GM12891 (cell line): ENCODE results near the gene TMEM220. TPM values are rescaled to one million over a fixed set of nuclear protein-coding genes. Genes with fewer than 3 reads are reported as not detected.

Source experiments
- DNase-seq: peaks from one replicate; pipeline ENCODE4 v3.0.0; 2011; ENCODE audit warnings: low spot score; ENCODE audit not compliant: insufficient read length
- FAIRE-seq: peaks from 2 replicates; lab custom pipeline; 2011; peaks lifted over from hg19 to GRCh38; lab: Jason Lieb, UNC
- PAX5 ChIP-seq: IDR thresholded peaks from 2 replicates; pipeline ENCODE4 v1.6.1; 2011; ENCODE audit warnings: low read length, moderate library complexity, mild to moderate bottlenecking; ENCODE audit not compliant: insufficient read depth, severe bottlenecking
- POLR2A ChIP-seq: IDR thresholded peaks from 2 replicates; pipeline ENCODE4 v1.6.1; 2011; ENCODE audit warnings: low read depth, low read length, control low read depth
- POLR2AphosphoS5 ChIP-seq: IDR thresholded peaks from 2 replicates; pipeline ENCODE4 v1.6.1; 2011; ENCODE audit warnings: low read depth, low read length, control low read depth
- POU2F2 ChIP-seq: IDR thresholded peaks from 2 replicates; pipeline ENCODE4 v1.6.1; 2011; ENCODE audit warnings: low read depth, mild to moderate bottlenecking, control low read depth, low read length, moderate library complexity
- SPI1 ChIP-seq: IDR thresholded peaks from 2 replicates; pipeline ENCODE4 v1.6.1; 2011; ENCODE audit warnings: low read depth, low read length, control low read depth
- TAF1 ChIP-seq: IDR thresholded peaks from 2 replicates; pipeline ENCODE4 v1.6.1; 2011; ENCODE audit warnings: low read depth, low read length, control low read depth
- polyA plus RNA-seq: library from polyadenylated mRNA; unstranded; fragments of >200 nt; gene quantifications from one replicate; pipeline ENCODE4 v1.2.1, GENCODE V29; 2012; ENCODE audit warnings: low read depth, missing spikeins, inconsistent platforms; ENCODE audit not compliant: missing spikeins

Gene TMEM220
- 1.7 TPM for polyA plus RNA-seq

DNA sequence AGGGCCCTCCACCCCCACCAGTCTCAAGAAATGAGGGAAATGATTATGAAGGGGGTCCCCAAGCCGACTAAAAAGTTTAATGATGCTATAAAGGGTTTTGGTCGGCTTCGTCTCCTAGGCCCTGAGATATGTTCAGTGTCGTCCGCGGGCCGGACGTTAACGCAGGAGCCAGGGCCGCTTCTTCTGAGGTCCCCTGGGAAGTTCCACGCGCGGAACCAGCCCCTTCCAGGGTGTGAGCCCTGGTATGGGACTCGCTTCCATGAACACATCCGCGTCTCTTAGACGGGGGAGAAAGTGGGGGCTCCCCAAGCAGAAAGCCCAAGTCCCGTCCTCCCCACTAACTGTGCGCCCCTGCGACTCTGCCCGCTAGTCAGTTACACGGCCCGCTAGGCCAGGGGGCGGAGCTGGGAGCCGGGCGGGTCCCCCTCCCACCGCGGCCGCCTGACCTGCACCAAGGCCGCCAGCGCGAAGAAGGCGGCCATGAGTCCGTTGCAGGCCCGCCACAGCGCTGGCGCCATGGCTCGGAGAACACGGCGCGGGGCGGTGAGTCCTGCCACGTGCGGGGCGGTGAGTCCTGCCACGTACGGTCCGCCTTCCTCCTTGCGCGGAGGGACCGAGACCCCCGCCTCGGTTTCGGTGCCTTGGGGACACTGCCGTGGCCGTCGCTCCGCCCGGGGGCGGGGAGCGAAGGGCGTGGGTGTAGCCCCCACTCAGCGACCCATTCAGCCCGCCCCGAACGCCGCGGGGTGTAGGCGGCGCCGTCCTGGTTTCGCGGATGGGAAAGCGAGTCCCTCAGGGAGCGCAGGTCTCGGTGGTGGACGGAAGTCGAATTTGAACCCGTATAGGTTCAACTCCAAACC, at the start of gene TMEM220:
Gene TMEM220, minus strand, starts transcription at position 690 of the 860 bp plus-strand sequence. Its CDS starts 172 bp downstream, at position 518.
- DNase-seq (peak; percentile 37), FAIRE-seq (peak; percentile 69)
- TF ChIP-seq POLR2AphosphoS5 (no peak), TAF1 (no peak)

DNA sequence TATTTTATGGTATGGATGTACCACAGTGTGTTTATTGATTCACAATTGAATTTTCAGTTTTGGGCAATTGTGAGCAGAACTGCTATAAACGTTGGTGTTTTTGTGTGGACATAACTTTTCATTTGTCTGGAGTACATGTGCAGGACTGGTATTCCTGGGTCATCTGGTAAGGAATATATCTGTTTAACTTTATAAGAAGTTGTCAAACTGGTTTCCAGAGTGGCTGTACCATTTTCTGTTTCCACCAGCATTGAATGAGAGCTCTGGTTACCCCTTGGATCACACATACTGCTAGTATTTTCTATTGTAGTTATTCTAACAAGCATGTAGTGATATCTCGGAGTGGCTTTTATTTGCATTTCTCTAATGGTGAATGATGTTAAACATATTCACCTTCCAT, 49.8 kb upstream of the TMEM220 start:
- TF ChIP-seq POLR2AphosphoS5 (no peak), POLR2A (no peak), SPI1 (no peak), TAF1 (no peak), POU2F2 (no peak)
- FAIRE-seq: no peak

DNA sequence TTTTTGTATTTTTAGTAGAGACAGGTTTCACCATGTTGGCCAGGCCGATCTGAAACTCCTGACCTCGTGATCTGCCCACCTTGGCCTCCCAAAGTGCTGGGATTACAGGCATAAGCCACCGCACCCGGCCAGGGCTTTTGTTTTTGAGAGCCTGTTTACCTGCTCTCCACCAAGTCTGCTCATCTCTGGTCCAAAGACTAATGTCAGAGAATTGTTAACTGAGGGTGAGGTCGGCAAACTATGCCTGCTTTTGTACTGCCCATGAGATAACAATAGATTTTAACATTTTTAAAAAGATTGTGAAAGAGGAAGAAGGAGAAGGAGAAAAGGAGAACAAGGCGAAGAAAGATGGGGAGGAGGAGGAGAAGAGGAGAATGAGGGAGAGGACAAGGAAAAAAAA, 48.1 kb upstream of the TMEM220 start:
- no peak for TF ChIP-seq SPI1
- no peak for TF ChIP-seq POLR2AphosphoS5
- no peak for TF ChIP-seq POU2F2
- FAIRE-seq: no peak
- DNase-seq: no peak

More for the DNA sequence above, 49.8 kb upstream of the TMEM220 start:
- no peak for DNase-seq

DNA sequence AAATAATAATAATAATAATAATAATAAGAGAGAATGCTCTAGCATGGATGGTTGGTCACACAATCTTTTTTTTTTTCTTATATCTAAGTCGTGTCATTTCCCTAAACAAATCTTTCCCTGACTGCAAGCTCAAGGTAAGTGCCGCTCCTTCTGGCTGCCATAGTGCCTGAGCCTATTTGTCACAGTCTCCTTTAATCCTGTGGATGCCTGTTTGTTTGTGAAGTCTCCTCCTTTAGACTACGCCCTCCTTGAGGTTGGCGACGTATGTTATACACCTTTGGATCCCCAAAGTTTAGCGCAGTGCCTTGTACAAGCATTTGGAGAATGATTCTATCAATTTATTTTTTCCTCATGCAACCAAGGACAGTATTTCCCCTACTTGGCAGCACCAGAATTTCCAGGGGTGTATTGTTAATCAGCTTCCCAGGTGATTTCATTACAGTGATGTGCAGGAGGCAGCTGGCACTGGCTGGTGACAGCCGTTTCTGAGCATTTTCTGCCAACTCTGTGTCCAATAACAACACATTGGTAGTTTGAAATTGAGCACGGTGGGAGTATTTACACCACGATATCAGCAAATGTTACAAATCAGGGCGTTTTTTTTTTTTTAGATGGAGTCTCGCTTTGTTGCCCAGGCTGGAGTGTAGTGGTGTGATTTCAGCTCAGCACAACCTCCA, 47.4 kb upstream of the TMEM220 start:
- no peak for FAIRE-seq
- TF ChIP-seq POLR2A (no peak), POLR2AphosphoS5 (no peak), POU2F2 (no peak), SPI1 (no peak), TAF1 (no peak)
- DNase-seq: no peak

DNA sequence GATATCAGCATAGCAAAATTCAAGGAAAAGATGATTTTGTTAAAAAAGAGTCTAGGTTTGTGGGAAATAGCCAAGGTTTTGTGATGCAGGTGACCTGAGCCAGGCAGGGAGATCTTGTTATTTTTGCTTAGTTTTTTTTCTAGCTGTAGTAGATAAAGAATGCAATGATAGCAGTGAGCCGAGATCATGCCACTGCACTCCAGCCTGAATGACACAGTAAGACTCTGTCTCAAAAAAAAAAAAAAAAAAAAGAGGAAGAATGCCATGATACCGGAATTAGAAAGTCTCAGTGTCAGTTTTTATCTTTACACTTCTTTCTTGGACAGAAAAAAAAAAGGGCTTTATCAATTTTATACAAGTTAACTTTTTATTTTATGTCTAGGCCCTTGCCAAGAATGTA, 46.6 kb upstream of the TMEM220 start:
- FAIRE-seq (no peak), DNase-seq (no peak)
- TF ChIP-seq POLR2A (no peak), TAF1 (no peak), PAX5 (no peak), SPI1 (no peak), POU2F2 (no peak), POLR2AphosphoS5 (no peak)

DNA sequence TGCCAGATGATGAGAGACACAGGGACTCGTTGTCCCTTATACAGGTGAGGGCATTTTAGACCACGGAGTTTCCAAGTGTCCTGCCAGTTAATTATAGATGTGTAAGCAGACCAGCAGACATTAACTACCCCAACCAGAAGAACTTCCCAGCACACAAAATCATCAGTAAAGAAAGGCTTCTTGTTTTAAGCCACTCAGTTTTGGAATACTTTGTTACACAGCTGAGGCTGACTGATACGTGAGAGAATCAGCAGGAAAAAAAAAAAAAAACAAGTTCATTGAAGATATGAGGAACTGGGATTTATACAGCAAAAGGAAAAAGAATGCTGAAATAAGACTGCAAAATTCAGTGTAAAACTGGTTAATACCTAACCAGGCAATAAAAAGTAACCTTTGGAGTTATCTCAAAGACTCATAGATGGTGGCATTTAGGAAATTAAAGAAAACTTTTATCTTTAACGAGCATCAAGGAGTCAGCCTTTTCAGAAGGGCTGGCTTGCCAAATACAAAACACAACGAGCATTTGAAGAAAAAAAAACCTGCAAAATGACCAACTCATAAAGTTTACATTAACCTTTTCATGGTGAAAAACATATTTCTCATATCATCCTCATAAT, 46.0 kb upstream of the TMEM220 start:
- no peak for TF ChIP-seq SPI1
- no peak for TF ChIP-seq PAX5
- no peak for TF ChIP-seq TAF1
- no peak for TF ChIP-seq POLR2A
- no peak for TF ChIP-seq POLR2AphosphoS5
- TF ChIP-seq POU2F2: no peak
- FAIRE-seq: no peak
- no peak for DNase-seq

DNA sequence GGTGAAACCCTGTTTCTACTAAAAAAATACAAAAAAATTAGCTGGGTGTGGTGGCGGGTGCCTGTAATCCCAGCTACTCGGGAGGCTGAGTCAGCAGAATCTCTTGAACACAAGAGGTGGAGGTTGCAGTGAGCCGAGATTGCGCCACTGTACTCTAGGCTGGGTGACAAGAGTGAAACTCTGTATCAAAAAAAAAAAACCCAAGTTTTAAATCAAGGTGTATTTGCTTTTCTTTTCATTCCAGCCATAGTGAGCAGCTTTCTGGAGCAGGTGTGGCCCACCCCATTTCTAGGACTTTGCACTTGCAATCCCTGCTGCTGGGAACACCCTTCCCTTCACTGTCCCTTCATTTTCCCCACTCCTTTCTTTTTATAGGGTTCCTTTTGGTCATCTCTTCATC, 45.2 kb upstream of the TMEM220 start:
- DNase-seq: no peak
- no peak for FAIRE-seq
- TF ChIP-seq POLR2A (no peak), POLR2AphosphoS5 (no peak), TAF1 (no peak), PAX5 (no peak), POU2F2 (no peak), SPI1 (no peak)

DNA sequence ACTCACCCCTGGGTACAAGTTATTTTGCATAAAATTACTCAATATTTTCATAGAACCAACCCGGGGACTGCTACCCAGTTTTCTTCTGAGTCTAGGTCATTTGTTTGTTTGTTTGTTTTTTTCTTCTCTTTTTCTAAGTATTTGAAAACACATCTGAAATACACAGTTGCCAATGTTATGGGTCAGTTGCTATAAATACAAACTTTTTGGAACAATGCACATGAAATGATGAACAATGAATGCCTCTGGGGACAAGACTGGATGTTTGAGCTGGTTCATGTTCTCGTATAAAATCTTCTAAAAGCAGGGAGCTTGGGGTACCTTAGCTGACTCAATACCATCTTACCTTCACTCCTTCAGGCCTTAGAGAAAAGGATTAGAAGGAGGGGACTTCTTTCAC, 43.6 kb upstream of the TMEM220 start:
- DNase-seq (no peak), FAIRE-seq (no peak)
- TF ChIP-seq PAX5: no peak
- TF ChIP-seq POLR2A: no peak
- TF ChIP-seq POLR2AphosphoS5: no peak
- TF ChIP-seq SPI1: no peak
- no peak for TF ChIP-seq TAF1
- TF ChIP-seq POU2F2: no peak

DNA sequence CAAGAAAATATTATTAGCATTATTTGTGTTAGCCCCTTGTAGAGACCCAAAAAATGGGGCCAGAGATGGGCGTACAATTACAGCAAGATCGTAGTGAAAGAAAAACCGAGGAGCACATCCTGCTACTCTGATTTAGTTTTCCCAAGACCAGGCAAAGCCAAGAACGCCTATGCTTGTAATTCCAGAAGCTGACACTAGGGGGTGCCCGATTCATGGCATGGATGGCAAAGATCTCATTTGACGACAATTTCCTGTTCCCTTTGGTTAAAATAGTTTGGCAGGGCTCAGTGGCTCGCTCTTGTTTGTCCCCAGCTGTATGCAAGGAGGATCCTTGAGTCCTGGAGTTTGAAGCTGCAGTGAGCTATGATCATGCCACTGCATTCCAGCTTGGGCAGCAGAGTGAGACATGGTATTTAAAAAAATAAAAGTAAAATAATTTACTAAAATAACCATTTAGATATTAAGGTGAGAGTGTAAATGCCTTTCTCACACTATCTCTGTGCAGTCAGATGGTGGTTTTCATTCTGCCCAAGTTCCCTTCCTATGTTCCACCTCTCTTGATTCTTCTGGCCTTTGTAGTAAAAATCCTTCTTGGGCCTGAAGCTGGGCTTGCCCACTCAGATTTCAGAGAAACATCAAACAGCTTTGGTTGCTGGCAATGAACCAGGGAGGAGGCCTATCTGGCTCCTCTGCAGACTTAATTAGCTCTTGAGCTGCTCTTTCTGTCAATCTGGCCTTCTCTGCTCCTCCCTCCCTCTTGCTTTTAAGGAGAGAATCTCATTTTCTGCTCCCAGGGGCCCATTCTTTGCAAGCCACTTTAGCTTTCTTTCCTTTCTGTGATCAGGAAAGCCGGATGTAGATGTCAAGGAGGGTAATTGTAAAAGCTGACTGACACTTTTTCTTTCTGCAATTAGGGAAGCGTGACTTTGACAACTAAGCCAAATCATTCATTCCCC, 42.9 kb upstream of the TMEM220 start:
- TF ChIP-seq PAX5: no peak
- TF ChIP-seq POLR2A: no peak
- TF ChIP-seq SPI1: no peak
- TF ChIP-seq TAF1: no peak
- TF ChIP-seq POLR2AphosphoS5: no peak
- TF ChIP-seq POU2F2: no peak
- DNase-seq: peak; percentile 23
- FAIRE-seq: peak; percentile 28
